GM10248 (cell line): ENCODE results near the gene CNTLN.
A peak's percentile ranks its signal among the peaks of the same experiment; 100 is the strongest.

Experiments
- CTCF ChIA-PET: fragments of 300-600 bp; sonication (Branson Sonifier 250); formaldehyde crosslinking; extraction: SDS; loops from one replicate; lab custom pipeline; 2021; ENCODE audit warnings: antibody characterized with exemption; lab: Yijun Ruan, JAX
- POLR2A ChIA-PET: fragments of 350-650 bp; sonication (Branson Sonifier 250); formaldehyde crosslinking; extraction: SDS; loops from one replicate; lab custom pipeline; 2020; ENCODE audit warnings: antibody characterized with exemption; lab: Yijun Ruan, JAX
- DNase-seq: peaks from one replicate; pipeline ENCODE4 v3.0.0; 2012; ENCODE audit errors: extremely low spot score
- CTCF ChIP-seq: IDR thresholded peaks from 2 replicates; pipeline ENCODE4 v1.5.1; 2012; ENCODE audit warnings: mild to moderate bottlenecking, low read depth; ENCODE audit errors: extremely low read depth, missing control alignments, control extremely low read depth

Gene CNTLN

GRCh38 chr9:17134396-17135294, at the start of gene CNTLN:
Gene CNTLN, plus strand, starts transcription at chr9:17135040. Its CDS starts 26 bp downstream, at chr9:17135066.
- no peak for TF ChIP-seq CTCF
- DNase-seq, result peak; percentile 80
- ChIA-PET CTCF (interaction anchor here (2.3 kb wide), 1 partner anchor 18 kb away, joined by 8 read pairs; no protein-coding TSS in a partner anchor), POLR2A (no interaction called here)

- no peak for DNase-seq
- POLR2A ChIA-PET, result no interaction called here
- TF ChIP-seq CTCF, result no peak
- CTCF ChIA-PET, result no interaction called here
Measured at GRCh38 chr9:17088566-17088965, 46.3 kb upstream of the CNTLN start.

GRCh38 chr9:17090041-17090440, 44.8 kb upstream of the CNTLN start:
- CTCF ChIA-PET, result no interaction called here

GRCh38 chr9:17116400-17116837, 18.4 kb upstream of the CNTLN start:
- POLR2A ChIA-PET, result no interaction called here

More at GRCh38 chr9:17090041-17090440, 44.8 kb upstream of the CNTLN start:
- no peak for DNase-seq
- POLR2A ChIA-PET, result no interaction called here
- no peak for TF ChIP-seq CTCF

GRCh38 chr9:17117372-17117771, 17.5 kb upstream of the CNTLN start:
- DNase-seq, result no peak
- POLR2A ChIA-PET, result no interaction called here
- TF ChIP-seq CTCF, result no peak
- CTCF ChIA-PET, result interaction anchor here (1.0 to 2.2 kb wide), 7 partner anchors 9 to 346 kb away, joined by 3 to 8 read pairs (median 4); partner anchors contain the start of gene CNTLN

More at GRCh38 chr9:17116400-17116837, 18.4 kb upstream of the CNTLN start:
- CTCF ChIA-PET, result interaction anchor here (1.0 to 2.2 kb wide), 5 partner anchors 17 to 347 kb away, joined by 3 to 8 read pairs (median 3); partner anchors contain the start of gene CNTLN
- no peak for DNase-seq
- peak; percentile 21 for TF ChIP-seq CTCF

- no peak for TF ChIP-seq CTCF
- DNase-seq, result no peak
- ChIA-PET POLR2A (no interaction called here), CTCF (no interaction called here)
Measured at GRCh38 chr9:17120203-17120602, 14.6 kb upstream of the CNTLN start.
